AML-193 (cell line): Measurements from ENCODE around the gene DYNC1H1.
"Not testable (repeated sequence)": the region's sequence is repeated elsewhere in the genome, so short reads cannot be mapped to it uniquely, and the experiment has no call there.

ENCODE experiments used
- DNase-seq, 2 experiments: peaks; one replicate each; lab custom pipeline; 2025; lab: John Stamatoyannopoulos, UW

DYNC1H1 gene

DNA sequence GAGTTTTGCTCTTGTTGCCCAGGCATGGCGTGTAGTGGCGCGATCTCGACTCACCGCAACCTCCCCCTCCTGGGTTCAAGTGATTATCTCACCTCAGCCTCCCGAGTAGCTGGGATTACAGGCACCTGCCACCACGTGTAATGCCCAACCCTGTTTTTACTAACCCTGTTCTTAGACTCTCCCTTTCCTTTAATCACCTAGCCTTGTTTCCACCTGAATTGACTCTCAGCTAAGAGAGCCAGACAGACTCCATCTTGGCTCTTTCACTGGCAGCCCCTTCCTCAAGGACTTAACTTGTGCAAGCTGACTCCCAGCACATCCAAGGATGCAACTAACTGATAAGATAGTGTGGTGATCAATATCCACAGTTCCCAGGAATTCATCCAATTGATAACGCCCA lies 100.2 kb downstream of the DYNC1H1 start:
- not testable (repeated sequence) for DNase-seq

GRCh38 chr14:102066041-102066451 lies 101.7 kb downstream of the DYNC1H1 start:
- DNase-seq: no peak

DNA sequence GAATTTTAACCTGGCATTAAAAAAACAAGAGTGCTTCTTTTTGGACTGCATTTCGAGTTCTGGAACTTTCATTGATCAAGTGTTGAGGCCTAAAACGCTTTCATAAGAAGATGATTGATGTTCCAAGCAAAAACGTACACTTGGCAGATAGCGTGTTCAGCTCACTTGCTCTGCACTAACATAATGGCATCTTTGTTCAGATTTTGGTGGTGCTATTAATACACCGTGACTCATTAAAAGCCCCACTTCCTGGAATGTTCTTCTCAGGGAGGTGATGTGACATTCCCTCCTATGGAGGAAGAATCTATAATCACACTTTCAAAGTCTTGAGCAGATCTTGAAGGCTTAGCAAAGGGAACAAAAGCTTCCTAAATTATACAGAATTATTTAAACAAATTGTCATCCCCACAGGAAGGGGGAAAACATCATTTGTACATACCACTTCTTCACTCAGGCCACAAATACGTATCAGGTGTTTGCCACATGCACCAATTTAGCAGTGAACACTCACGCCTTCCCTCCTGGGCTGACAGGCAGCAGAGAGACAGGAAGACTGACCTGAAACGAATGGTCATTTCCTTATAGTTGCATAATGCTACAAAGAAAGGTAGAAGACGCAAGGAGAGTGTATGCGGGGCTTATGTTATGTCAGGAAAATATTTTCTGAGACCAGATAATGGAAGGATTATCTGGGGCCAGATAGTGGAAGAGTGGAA lies 107.1 kb downstream of the DYNC1H1 start:
- no peak for DNase-seq

DNA sequence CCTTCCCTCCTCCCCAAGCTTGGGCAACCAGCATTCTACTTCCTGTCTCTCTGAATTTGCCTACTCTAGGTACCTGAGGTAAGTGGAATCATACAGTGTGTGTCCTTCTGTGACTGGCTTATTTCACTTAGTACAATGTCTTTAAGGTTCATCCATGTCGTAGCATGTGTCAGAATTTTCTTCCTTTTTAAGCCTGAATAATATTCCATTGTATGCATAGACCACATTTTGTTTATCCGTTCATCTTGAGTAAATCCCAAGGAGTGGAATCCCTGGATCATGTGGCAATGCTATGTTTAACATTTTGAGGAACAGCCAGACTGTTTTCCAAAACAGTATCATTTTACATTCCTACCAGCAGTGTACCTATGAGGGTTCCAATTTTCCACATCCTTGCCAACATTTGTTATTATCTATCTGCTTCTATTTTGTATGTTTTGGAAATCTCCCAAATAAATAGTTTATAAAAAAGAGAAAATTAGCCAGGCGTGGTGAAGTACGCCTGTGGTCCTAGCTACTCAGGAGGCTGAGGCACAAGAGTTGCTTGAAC lies 110.1 kb downstream of the DYNC1H1 start:
- DNase-seq: no peak

GRCh38 chr14:102075155-102075554 lies 110.8 kb downstream of the DYNC1H1 start:
- DNase-seq: no peak

DNA sequence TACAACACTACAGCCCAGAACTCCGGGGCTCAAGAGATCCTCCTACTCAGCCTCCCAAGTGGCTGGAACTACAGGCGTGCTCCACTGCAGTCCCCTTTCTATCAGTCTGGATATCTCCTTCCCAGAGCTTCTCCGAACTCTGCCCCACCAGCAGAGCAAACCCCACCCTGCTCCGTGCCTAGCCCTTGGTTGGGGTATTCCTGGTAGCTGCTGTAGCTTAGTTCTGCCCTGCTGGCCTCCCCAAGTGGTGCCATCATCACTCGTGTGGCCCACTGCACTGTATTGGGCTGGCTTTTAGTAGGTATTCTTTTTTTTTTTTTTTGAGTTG lies 113.0 kb downstream of the DYNC1H1 start:
- DNase-seq: no peak

- not testable (repeated sequence) for DNase-seq
These were observed 114.0 kb downstream of the DYNC1H1 start for GRCh38 chr14:102078361-102078791.

DNA sequence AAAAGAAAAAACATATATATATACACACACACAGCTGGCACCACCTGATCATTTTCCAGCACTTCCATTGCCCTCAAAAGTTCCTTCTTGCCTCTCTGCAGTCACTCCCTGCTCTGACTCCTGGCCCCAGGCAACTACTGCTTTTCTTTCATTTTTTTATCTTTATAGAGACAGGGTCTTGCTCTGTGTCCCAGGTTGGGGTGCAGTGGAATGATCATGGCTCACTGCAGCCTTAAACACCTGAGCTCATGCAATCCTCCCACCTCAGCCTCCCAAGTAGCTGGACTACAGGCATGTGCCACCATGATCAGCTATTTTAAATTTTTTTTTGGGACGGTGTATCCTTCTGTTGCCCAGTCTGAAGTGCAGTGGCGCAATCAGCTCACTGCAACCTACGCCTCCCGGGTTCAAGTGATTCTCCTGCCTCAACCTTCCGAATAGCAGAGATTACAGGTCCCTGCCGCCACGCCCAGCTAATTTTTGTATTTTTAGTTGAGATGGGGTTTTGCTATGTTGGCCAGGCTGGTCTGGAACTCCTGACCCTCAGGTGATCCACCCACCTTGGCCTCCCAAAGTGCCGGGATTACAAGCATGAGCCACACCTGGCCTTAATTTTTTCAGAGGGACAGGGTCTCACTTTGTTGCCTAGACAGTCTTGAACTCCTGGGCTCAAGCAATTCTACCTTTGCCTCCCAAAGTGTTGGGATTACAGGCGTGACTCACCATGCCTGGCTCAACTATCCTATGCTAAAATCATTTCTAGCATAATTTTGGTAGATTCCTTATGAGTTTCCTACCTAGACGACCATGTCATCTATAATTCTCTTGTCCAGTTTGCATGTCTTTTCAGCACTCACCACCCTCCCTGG lies 114.7 kb downstream of the DYNC1H1 start:
- no peak for DNase-seq

DNA sequence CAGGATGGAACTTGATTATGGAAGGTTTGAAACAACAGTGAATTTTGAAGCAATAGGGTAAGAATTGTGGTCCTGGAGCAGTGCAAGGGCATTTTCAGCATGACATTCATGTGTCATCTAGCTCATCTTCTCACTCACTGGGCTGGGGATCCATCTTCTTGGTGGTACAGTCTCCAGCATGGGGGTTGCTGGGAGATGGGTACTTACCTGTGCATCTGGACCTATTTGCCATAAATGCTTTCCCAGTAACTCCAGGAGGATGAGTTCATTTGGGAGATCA lies 115.3 kb downstream of the DYNC1H1 start:
- DNase-seq: no peak

DNA sequence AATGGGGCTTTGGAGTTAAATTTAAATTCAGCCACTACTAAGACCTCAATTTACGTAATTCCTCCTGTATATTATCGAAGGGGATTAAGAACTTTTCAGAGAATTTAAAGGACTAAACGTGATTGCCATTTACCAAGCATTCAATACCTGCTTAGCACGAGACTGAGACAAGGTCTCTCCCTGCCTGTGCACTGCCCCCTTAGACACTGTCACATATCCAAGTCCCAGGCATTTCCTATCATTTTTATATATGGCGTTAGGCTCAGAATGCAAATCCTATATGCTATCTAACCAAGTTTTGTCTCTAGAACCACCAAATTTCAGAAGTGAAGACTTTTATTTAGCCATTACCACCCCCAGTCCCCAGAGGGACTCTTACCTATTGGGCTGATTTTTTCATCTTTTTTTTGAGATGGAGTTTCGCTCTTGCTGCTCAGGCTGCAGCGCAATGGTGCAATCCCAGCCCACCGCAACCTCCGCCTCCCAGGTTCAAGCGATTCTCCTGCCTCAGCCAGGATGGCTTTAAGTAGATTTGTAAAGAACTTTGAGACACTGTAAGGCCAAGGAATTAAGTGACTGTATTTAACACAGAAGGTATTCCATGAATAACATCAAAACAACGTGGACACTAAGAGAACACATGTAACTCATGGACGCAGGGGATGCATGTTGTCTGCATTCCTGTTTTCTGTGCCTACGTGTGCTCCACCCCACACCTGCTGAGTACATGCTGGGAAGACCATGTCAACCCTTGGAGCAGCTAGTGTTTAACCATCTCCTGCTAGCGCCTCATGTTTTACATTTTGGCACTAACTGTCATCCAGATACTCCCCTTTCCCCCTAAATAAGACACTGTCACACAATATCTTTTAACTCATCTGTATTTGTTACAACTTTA lies 116.1 kb downstream of the DYNC1H1 start:
- no peak for DNase-seq

GRCh38 chr14:102081231-102082080 lies 117.1 kb downstream of the DYNC1H1 start:
- no peak for DNase-seq

GRCh38 chr14:102084522-102084921 lies 120.1 kb downstream of the DYNC1H1 start:
- DNase-seq: not testable (repeated sequence)

- no peak for DNase-seq
These were observed 120.6 kb downstream of the DYNC1H1 start for GRCh38 chr14:102084931-102085330.

DNA sequence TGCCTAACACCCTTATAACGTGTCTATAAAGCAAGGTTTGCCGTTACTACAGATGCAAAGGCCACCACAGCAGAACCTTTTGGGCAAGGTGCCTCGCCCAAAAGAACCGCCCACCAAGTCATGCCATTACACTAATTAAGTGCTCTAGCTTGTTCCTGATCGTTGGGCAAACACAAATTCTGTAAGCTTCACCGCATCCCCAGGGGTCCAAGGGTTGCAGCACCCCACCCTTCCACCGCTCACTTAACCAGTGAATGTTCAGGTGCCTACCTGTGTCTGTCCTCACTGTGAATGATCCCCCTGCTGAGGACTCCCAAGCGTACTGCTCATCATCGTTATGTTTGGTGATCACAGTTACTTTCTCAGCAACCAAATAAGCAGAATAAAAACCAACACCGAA lies 121.1 kb downstream of the DYNC1H1 start:
- no peak for DNase-seq

- peak; percentile 32 to 33 for DNase-seq
These were observed 121.8 kb downstream of the DYNC1H1 start for GRCh38 chr14:102085948-102086708.

DNA sequence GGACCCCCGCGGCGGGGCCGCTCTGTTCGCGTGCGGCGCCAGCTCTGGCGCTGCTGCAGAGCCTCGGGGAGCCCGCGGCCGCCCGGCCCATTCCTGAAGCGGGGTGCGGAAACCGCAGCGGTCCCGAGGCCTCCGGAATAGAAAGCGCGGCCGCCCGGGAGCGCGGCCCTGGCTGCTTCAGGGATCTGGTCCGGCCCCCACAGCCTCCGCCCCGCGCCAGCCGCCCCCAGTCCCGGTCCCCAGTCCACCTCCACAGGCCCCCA lies 122.3 kb downstream of the DYNC1H1 start:
- DNase-seq: no peak

DNA sequence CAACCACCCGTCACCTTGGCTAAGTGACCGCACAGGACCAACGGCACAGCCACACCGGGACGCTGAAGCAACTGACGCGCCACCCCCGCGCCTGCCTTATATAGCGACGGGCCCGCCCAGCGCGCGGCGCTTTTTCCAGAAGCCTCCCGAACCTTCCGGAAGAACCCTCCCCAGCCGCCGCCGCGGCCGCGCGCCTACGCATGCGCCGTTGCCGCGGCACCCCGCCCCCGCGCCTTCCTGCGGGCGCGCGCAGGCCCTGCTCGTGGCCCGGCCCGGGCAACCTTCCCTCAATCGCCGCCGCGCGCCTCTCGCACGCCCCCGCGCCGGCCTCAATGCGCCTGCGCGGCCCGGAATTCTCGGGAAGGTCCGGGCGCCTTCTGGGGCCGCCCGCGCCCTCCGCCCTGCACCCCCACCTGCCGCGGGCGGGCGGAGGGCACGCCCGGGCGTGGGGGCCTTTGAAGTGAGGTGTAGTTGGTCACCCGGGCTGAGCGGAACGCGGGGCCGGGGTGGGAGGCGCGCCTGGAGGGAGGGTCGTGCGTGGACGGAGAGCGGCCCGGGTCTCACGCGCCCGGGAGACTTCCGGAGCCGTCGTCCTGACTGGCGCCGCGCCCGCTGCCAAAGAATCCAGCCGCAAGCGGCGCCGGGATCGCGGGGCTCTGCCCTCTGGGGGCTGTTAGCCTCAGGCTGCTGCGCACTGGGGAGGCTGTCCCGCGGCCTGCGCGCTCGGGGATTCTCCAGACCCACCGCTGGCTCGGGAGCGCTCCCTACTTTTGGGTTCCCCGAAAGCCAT lies 122.8 kb downstream of the DYNC1H1 start, which contains the start of gene HSP90AA1:
Gene HSP90AA1 (minus strand): TSS at position 73 of the 790 bp plus-strand sequence. CDS start 666 bp downstream, outside the sequence.
- DNase-seq: peak; percentile 85 to 91

- no peak for DNase-seq
These were observed 123.3 kb downstream of the DYNC1H1 start for GRCh38 chr14:102087762-102088011.

DNA sequence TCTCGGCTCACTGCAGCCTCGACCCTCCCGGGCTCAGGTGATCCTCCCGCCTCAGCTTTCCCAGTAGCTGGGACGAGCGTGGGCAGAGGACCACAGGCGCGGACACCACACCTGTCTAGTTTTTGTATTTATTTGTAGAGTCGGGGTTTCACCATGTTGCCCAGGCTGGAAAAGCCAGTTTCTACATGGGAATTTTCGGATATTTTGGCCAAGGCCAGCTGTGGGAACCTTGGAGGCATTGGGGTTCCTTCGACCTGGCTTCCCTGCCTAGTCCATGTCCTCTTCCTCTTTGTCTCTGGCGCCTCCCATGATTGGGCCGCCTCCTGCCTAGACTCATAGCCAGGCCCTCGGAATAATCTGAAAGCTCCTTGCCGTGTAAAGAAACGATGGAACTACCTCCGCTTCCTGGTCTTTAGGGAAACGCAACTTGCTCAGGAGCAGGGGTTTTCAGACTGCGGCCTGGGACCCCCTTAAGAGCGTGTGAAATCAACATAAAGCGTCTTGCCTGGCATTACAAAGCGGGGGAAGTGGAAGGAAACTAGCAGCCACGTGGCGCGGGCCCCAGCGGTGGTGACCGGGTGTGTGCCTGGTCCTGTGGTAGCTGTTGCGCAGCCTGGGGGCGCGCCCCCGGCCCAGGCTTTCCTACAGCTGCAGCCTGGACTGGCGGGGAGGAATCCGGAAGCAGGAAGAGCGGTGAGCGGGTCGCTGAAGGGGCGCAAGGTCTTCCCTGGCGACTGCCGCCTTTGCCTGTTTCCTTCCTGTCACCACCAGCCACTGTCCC lies 123.8 kb downstream of the DYNC1H1 start:
- peak; percentile 74 to 83 for DNase-seq
